Smooth muscle cell (in vitro differentiated cells): ENCODE measurements around the gene RHOA. TPM values are rescaled to one million over a fixed set of nuclear protein-coding genes. Genes with fewer than 3 reads are reported as not detected.

ENCODE experiments used
- DNase-seq: peaks from one replicate; lab custom pipeline; 2025; ENCODE audit not compliant: unreplicated experiment; lab: John Stamatoyannopoulos, UW
- H2AFZ ChIP-seq: fragments of 200-600 bp; sonication (generic); 2 replicates; pipeline ENCODE4 v1.6.0; 2016; ENCODE audit warnings: antibody characterized with exemption, low read depth, mild to moderate bottlenecking
- H3F3A ChIP-seq: fragments of 200-600 bp; sonication (generic); 2 replicates; pipeline ENCODE4 v1.6.0; 2017; ENCODE audit warnings: antibody characterized with exemption, low read depth
- H3K27ac ChIP-seq: fragments of 200-600 bp; sonication (generic); 2 replicates; pipeline ENCODE4 v1.5.1; 2016; ENCODE audit warnings: low read depth, mild to moderate bottlenecking
- H3K27me3 ChIP-seq: fragments of 200-600 bp; sonication (generic); 2 replicates; pipeline ENCODE4 v1.6.1; 2016; ENCODE audit warnings: low read depth, mild to moderate bottlenecking
- H3K36me3 ChIP-seq: fragments of 200-600 bp; sonication (generic); 2 replicates; pipeline ENCODE4 v1.5.1; 2016; ENCODE audit warnings: low read depth
- H3K4me1 ChIP-seq: fragments of 200-600 bp; sonication (generic); 2 replicates; pipeline ENCODE4 v1.5.1; 2016; ENCODE audit warnings: low read depth
- H3K4me2 ChIP-seq: fragments of 200-600 bp; sonication (generic); 2 replicates; pipeline ENCODE4 v1.6.0; 2016; ENCODE audit warnings: mild to moderate bottlenecking
- H3K4me3 ChIP-seq: fragments of 200-600 bp; sonication (generic); 2 replicates; pipeline ENCODE4 v1.5.1; 2016; ENCODE audit warnings: mild to moderate bottlenecking
- H3K79me2 ChIP-seq: fragments of 200-600 bp; sonication (generic); 2 replicates; pipeline ENCODE4 v1.6.0; 2016; ENCODE audit warnings: low read depth, mild to moderate bottlenecking
- H3K9ac ChIP-seq: fragments of 200-600 bp; sonication (generic); 2 replicates; pipeline ENCODE4 v1.6.0; 2016; ENCODE audit warnings: low read depth
- H3K9me3 ChIP-seq: fragments of 200-600 bp; sonication (generic); replicated peaks from 2 replicates; pipeline ENCODE4 v1.5.1; 2016; ENCODE audit warnings: low read depth
- H4K20me1 ChIP-seq: fragments of 200-600 bp; sonication (generic); 2 replicates; pipeline ENCODE4 v1.6.0; 2016; ENCODE audit warnings: low read depth
- CTCF ChIP-seq: fragments of 200-600 bp; sonication (generic); IDR thresholded peaks from 2 replicates; pipeline ENCODE4 v1.5.1; 2017; ENCODE audit warnings: borderline replicate concordance, mild to moderate bottlenecking, antibody characterized with exemption; ENCODE audit not compliant: insufficient read depth, poor library complexity, severe bottlenecking
- WGBS: methylation state at CpG from one replicate; pipeline ENCODE4 v1.1.7; 2016; ENCODE audit warnings: low lambda C conversion rate; 5-methylcytosine and 5-hydroxymethylcytosine counted together
- polyA plus RNA-seq: library from polyadenylated mRNA; unstranded; fragments of >200 nt; fragmentation: Nextera tagmentation; extraction: Ambion mirVana; gene quantifications from 2 replicates; pipeline ENCODE4 v1.2.1, GENCODE V29; 2016
- total RNA-seq: library from RNA; depleted of rRNA; stranded (reverse); fragments of >200 nt; gene quantifications from 2 replicates; pipeline ENCODE4 v1.2.3, GENCODE V29; 2014

Gene RHOA
- total and polyA plus RNA-seq, 2 experiments from 2014 or later, result 447 to 530 TPM

DNA sequence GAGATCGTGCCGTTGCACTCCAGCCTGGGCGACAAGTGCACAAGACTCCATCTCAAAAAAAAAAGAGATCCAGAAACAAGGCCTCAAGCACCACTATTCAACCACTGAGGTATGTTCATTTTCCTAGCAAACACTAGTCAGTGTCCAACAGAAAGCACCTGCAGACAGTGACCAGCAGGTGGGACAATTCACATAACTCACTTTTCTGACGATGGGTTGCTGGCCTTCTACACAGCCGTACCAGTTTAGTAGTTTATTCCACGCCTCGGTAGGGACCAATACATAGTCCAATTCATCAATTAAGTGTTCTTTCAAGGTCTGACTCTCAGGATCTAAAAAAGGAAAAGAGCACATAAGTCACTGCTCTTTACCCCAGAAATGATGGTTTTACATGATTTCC lies 84.3 kb downstream of the RHOA start:
- Histone ChIP-seq H3K79me2 (peaks cover 11% of the 10 kb centered on the region), H3K4me1 (no peaks in the 10 kb centered on the region), H3K27ac (no peak overlapping the region), H3K4me3 (no peak overlapping the region), H2AFZ (no peak overlapping the region), H3K36me3 (peaks cover 31% of the 10 kb centered on the region), H3F3A (no peaks in the 10 kb centered on the region), H3K9me3 (no peaks in the 10 kb centered on the region), H3K4me2 (no peak overlapping the region), H3K9ac (no peak overlapping the region), H3K27me3 (no peaks in the 10 kb centered on the region), H4K20me1 (peaks cover 3% of the 10 kb centered on the region)
- TF ChIP-seq CTCF, result peak; percentile 21
- no peak for DNase-seq
- 95% methylated on average over 7 of the region's 7 CpGs for WGBS

GRCh38 chr3:49324768-49325167 lies 87.0 kb downstream of the RHOA start:
- WGBS, result 96% methylated on average over 7 of the region's 7 CpGs
- Histone ChIP-seq H3K27ac (no peak overlapping the region), H3K9me3 (no peaks in the 10 kb centered on the region), H3F3A (no peaks in the 10 kb centered on the region), H2AFZ (no peak overlapping the region), H4K20me1 (peaks cover 3% of the 10 kb centered on the region), H3K4me2 (no peak overlapping the region), H3K4me3 (no peak overlapping the region), H3K4me1 (no peaks in the 10 kb centered on the region), H3K9ac (no peak overlapping the region), H3K36me3 (peaks cover 36% of the 10 kb centered on the region), H3K79me2 (no peaks in the 10 kb centered on the region), H3K27me3 (no peaks in the 10 kb centered on the region)
- no peak for DNase-seq
- TF ChIP-seq CTCF, result no peak

DNA sequence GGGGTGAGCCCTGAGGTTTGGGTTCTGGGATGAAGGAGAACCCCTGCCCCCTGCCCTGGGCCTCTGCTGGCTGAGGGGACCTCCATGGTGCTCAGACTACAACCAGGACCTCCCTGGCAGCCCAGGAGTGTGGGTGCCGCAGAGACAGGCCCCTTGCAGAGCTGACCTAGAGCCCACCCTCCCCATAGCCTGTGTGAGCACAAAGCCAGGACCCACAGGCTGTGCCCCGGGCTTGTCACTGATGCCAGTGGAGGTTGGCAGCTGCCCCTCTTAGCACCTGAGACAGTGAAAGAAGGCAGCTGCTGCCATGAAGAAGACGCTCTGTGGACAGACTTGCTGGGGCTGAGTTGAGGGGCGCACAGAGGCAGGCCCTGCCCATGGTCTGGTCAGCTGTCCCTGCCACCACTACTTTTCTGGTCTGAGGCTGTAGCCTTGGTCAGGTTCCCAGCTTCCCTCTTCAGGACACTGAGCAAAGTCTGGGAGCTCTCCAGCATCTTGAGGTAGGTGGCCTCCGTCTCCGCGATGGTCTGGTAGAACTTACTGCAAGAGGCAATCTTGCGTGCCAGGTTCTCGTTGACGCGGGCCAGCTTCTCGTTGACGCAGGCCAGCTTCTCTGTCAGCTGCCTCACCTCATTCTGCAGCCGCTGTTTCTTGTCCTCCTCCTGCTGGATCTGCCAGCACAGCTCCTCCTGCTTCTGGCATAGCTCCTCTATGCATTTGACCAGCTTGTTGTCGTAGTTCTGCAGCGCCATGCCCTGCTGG lies 94.9 kb downstream of the RHOA start:
- no peaks in the 10 kb centered on the region for H3K79me2 ChIP-seq
- H3K27me3 ChIP-seq, result no peaks in the 10 kb centered on the region
- H3K9me3 ChIP-seq, result no peaks in the 10 kb centered on the region
- H3K4me3 ChIP-seq, result no peak overlapping the region
- DNase-seq, result no peak
- no peak overlapping the region for H2AFZ ChIP-seq
- H3K4me2 ChIP-seq, result no peak overlapping the region
- H3K9ac ChIP-seq, result no peak overlapping the region
- no peaks in the 10 kb centered on the region for H3F3A ChIP-seq
- H3K36me3 ChIP-seq, result peaks cover 5% of the 10 kb centered on the region
- H3K4me1 ChIP-seq, result no peaks in the 10 kb centered on the region
- H3K27ac ChIP-seq, result no peak overlapping the region
- TF ChIP-seq CTCF, result no peak
- H4K20me1 ChIP-seq, result no peaks in the 10 kb centered on the region
- 98% methylated on average over 16 of the region's 16 CpGs for WGBS
